GM19043 (cell line): ENCODE data around the gene TMEM176B.
"Not testable (repeated sequence)": the region's sequence is repeated elsewhere in the genome, so short reads cannot be mapped to it uniquely, and the experiment has no call there.

Experiments
- ATAC-seq: cut with Tn5 transposase; IDR thresholded peaks from one replicate; pipeline ENCODE4 v1.9.1; 2021; ENCODE audit warnings: low read depth; ENCODE audit not compliant: unreplicated experiment

Gene TMEM176B

GRCh38 chr7:150823484-150824126, 23.4 kb upstream of the TMEM176B start:
- ATAC-seq = no peak

GRCh38 chr7:150823043-150823442, 22.9 kb upstream of the TMEM176B start:
- no peak for ATAC-seq

- ATAC-seq = no peak
Measured at GRCh38 chr7:150820578-150821198, 20.5 kb upstream of the TMEM176B start.

GRCh38 chr7:150820148-150820547, 20.0 kb upstream of the TMEM176B start:
- no peak for ATAC-seq

GRCh38 chr7:150818971-150819370, 18.8 kb upstream of the TMEM176B start:
- no peak for ATAC-seq

- no peak for ATAC-seq
Measured at GRCh38 chr7:150814328-150815001, 14.3 kb upstream of the TMEM176B start.

GRCh38 chr7:150807616-150808438, 7.7 kb upstream of the TMEM176B start:
- ATAC-seq = not testable (repeated sequence)

GRCh38 chr7:150806863-150807262, 6.7 kb upstream of the TMEM176B start:
- no peak for ATAC-seq

GRCh38 chr7:150806454-150806853, 6.3 kb upstream of the TMEM176B start:
- ATAC-seq = no peak

GRCh38 chr7:150805864-150806263, 5.7 kb upstream of the TMEM176B start:
- no peak for ATAC-seq

- ATAC-seq = no peak
Measured at GRCh38 chr7:150804802-150805201, 4.6 kb upstream of the TMEM176B start.

GRCh38 chr7:150803161-150803860, 3.1 kb upstream of the TMEM176B start:
- no peak for ATAC-seq

GRCh38 chr7:150801946-150802771, 2.0 kb upstream of the TMEM176B start:
- ATAC-seq = no peak

- ATAC-seq = no peak
Measured at GRCh38 chr7:150801242-150801945, 1.2 kb upstream of the TMEM176B start.

GRCh38 chr7:150800581-150801241, 547 bp upstream of the TMEM176B start, which contains the start of gene TMEM176A:
TSS of gene TMEM176A (plus strand) at chr7:150800769. CDS start at chr7:150801551, 782 bp downstream.
- no peak for ATAC-seq

GRCh38 chr7:150799156-150799555, 1.0 kb downstream of the TMEM176B start:
- no peak for ATAC-seq

GRCh38 chr7:150797661-150798060, 2.5 kb downstream of the TMEM176B start:
- no peak for ATAC-seq

GRCh38 chr7:150793569-150794238, 6.5 kb downstream of the TMEM176B start:
- no peak for ATAC-seq
